AG04449 (cell line): Measurements from ENCODE around the gene ZNF346.
A peak's percentile ranks its signal among the peaks of the same experiment; 100 is the strongest.

Experiments used
- CTCF ChIA-PET: fragments of 350-600 bp; formaldehyde crosslinking; extraction: SDS; loops from one replicate; lab custom pipeline; 2021; ENCODE audit warnings: antibody characterized with exemption; lab: Yijun Ruan, JAX
- POLR2A ChIA-PET: fragments of 400-600, 350-600 bp; formaldehyde crosslinking; extraction: SDS; loops from one replicate; lab custom pipeline; 2020; ENCODE audit warnings: antibody characterized with exemption, inconsistent platforms; lab: Yijun Ruan, JAX
- DNase-seq: peaks from one replicate; pipeline ENCODE4 v3.0.0-alpha.2; 2010; ENCODE audit warnings: low read depth, low spot score
- H3K4me3 ChIP-seq: 2 replicates; pipeline ENCODE4 v1.5.1; 2011; ENCODE audit warnings: low read depth, mild to moderate bottlenecking, control low read depth, low read length
- TF ChIP-seq, protein P1 (sequence below): IDR thresholded peaks from one replicate; pipeline ENCODE4 v1.5.1; 2011; ENCODE audit warnings: mild to moderate bottlenecking, moderate library complexity, low read length, control low read depth, inconsistent platforms; ENCODE audit not compliant: insufficient read depth; ENCODE audit errors: missing control alignments

Gene ZNF346

DNA sequence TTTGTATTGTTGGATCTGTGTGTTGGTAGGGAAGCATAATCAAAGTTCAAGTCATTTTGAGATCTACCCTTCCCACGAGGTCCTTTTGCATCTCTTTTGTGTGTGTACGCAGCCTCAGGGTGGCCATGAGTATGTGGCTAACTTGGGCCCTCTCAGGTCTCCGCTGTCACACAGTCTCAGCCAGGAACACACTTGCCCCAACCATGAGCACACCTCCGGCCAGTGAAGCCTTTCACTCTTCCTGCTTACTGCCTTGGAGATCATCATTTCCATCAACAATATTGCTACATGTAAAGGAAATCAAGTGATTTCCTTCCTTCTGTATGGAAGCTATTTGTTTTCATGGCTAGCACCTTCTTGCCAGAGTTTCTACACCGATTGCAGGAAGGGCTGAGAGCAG lies 13.9 kb downstream of the ZNF346 start:
- ChIA-PET POLR2A (no interaction called here), CTCF (interaction anchor here (1.1 to 1.2 kb wide), 2 partner anchors 9 to 35 kb away, joined by 3 to 5 read pairs; no protein-coding TSS in a partner anchor)

DNA sequence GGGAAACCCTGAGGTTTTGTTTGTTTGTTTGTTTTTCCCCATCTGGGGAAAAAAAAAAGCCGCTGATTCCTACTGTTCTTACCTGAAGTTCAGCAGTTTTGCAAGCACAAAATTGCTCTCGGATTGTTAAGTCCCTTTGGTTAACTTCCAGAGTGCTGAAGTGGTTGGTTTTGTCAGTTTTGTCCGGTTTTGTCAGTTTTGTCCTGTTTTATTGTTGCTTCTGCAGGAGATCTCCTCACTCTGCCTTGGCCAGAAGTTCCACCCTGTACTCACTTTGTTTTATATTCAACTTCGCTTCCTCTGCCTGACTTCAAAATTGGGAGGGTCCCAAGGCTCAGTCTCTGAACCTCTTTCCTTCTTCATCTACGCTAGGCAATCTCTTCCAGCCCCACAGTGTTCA lies 14.4 kb downstream of the ZNF346 start:
- no peak for DNase-seq
- TF ChIP-seq, protein P1, sequence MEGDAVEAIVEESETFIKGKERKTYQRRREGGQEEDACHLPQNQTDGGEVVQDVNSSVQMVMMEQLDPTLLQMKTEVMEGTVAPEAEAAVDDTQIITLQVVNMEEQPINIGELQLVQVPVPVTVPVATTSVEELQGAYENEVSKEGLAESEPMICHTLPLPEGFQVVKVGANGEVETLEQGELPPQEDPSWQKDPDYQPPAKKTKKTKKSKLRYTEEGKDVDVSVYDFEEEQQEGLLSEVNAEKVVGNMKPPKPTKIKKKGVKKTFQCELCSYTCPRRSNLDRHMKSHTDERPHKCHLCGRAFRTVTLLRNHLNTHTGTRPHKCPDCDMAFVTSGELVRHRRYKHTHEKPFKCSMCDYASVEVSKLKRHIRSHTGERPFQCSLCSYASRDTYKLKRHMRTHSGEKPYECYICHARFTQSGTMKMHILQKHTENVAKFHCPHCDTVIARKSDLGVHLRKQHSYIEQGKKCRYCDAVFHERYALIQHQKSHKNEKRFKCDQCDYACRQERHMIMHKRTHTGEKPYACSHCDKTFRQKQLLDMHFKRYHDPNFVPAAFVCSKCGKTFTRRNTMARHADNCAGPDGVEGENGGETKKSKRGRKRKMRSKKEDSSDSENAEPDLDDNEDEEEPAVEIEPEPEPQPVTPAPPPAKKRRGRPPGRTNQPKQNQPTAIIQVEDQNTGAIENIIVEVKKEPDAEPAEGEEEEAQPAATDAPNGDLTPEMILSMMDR, result no peak
- no peak overlapping the region for H3K4me3 ChIP-seq
- CTCF ChIA-PET, result no interaction called here
- POLR2A ChIA-PET, result no interaction called here

More for the DNA sequence above, 13.9 kb downstream of the ZNF346 start:
- DNase-seq, result no peak
- H3K4me3 ChIP-seq, result no peak overlapping the region
- TF ChIP-seq, protein P1, result no peak

DNA sequence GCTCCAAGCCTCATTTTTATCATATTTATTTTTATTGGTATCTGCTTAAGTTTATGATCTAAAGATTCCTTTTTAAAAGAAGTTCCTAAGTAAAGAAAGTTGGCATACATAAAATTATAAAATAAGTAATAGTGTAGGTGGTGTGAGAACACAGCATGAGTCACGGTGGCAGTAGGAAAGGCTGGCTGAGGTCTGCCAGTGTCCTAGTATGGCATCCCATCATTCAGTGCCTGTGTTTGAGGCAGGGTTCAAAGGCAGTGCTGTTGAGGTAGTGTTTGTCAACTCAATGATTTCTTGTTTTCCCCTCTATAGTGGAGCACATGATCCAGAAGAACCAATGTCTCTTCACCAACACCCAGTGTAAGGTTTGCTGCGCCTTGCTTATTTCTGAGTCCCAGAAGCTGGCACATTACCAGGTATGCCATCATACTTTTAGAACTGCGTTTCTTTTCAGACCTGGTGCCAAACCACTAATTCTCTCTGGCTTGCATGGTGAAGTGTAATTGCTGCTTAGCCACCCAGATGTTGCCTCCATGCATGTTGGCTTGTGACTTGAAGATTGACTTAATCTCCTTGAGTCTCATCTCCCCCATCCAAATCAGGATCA lies 18.4 kb downstream of the ZNF346 start:
- CTCF ChIA-PET, result interaction anchor here (1.0 to 1.5 kb wide), 3 partner anchors 31 to 380 kb away, joined by 3 to 4 read pairs (median 3); no protein-coding TSS in a partner anchor
- TF ChIP-seq, protein P1, result no peak
- DNase-seq, result peak; percentile 42
- H3K4me3 ChIP-seq, result no peak overlapping the region
- POLR2A ChIA-PET, result no interaction called here

DNA sequence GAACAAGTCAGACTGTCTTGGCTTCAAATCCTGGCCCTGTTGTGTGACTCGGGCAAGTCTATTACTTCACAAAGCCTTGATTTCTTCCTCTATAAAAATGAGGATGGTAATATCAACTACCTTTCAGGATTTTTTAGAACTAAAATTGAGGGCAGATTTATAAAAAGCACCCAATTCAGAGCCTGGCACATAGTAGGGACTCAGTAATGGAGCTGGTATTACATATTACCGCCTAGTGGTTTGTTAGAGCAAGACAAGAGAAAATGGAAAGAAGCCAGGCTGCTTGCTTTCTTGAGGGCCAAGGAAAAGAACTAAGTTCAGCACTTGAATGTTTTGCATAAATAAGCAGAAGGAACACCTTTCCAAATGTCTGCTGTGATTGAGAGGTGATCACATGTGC lies 19.4 kb downstream of the ZNF346 start:
- ChIA-PET CTCF (interaction anchor here (1.0 to 1.5 kb wide), 3 partner anchors 30 to 381 kb away, joined by 3 to 4 read pairs (median 3); no protein-coding TSS in a partner anchor), POLR2A (no interaction called here)
- no peak overlapping the region for H3K4me3 ChIP-seq
- DNase-seq, result no peak
- TF ChIP-seq, protein P1, result no peak

DNA sequence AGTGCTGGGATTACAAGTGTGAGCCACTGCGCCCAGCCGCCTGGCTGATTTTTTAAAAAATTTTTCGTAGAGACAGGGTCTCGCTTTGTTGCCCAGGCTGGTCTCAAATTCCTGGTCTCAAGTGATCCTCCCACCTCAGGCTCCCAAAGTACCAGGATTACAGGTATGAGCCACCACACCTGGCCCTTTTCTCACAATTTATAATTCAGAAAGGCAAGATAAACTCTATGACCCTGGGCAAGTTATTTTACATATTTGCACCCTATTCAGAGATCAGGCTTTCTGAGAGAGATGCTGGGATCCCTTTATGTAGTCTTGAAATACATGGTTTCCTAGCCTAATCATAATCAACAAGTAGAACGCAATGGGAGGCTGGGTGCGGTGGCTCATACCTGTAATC lies 20.6 kb downstream of the ZNF346 start:
- no peak overlapping the region for H3K4me3 ChIP-seq
- ChIA-PET POLR2A (no interaction called here), CTCF (interaction anchor here (3.3 kb wide), 1 partner anchor 29 kb away, joined by 16 read pairs; no protein-coding TSS in a partner anchor)
- DNase-seq, result no peak
- TF ChIP-seq, protein P1, result no peak

DNA sequence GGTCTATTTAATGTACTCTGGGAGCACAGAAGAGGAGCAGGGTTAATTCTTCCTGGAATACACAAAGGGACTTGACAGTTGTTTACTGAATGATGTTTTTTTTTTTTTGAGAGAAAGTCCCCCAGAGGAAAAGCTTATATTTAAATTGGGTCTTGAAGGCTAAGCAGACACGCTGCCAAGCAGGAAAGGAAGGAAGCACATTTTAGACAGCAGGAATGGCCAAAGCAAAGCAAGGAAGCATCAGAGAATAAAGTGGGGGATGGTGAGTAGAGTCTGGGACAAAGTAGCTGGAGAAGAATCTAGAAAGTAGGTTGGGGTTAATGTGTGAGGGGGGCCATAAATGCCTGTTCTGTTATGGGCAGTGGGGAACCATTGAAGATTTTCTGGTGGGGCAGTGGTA lies 21.5 kb downstream of the ZNF346 start:
- TF ChIP-seq, protein P1, result no peak
- H3K4me3 ChIP-seq, result no peak overlapping the region
- CTCF ChIA-PET, result interaction anchor here (3.3 kb wide), 1 partner anchor 28 kb away, joined by 16 read pairs; no protein-coding TSS in a partner anchor
- POLR2A ChIA-PET, result no interaction called here
- DNase-seq, result no peak
